ENCODE measurements around the gene MEA1.

- TF ChIP-seq POLR2AphosphoS5 (IDR thresholded peaks at IDR 0.05) (no peak), CTCF (IDR thresholded peaks at IDR 0.05) (no peak)
Measured at GRCh38 chr6:43040542-43041257, 27.0 kb upstream of the MEA1 start.

Data from esophagus muscularis mucosa (tissue), 3 donors.